ENCODE results near the gene ST6GAL1.

The ST6GAL1 gene

DNA sequence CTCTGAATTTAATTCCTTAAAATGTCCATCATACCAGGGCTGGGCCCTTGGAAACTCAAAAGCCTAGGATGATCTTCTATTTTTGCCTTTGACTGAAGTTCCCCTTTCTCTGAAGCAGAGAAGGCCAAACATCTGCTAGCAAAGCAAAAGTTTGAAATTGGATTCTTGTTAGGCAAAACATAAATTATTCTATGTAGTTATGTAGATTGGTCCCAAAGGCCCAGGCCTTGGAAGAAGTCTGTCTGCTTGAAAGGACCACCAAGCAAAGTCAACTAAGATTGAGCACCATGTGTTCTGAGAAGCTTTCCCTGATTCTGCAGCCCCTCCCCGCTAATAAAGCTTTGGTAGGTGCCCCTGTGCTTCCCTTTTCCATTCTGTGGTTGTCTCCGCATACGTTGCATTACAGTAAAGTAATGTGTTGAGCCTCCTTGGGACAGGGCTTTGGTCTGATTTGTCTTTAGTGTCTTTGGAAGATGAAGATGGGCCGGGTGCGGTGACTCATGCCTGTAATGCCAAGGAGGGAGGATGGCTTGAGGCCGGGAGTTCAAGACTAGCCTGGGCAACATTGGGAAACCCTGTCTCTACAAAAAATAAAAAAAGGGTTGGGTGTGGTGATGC is 152.5 kb downstream of the ST6GAL1 start:
- DNase-seq (ENCODE audit: low read depth), result no peak
- H3K4me3 ChIP-seq (ENCODE audit: low read depth, low read length), result no peak overlapping the region
- TF ChIP-seq, protein P1, sequence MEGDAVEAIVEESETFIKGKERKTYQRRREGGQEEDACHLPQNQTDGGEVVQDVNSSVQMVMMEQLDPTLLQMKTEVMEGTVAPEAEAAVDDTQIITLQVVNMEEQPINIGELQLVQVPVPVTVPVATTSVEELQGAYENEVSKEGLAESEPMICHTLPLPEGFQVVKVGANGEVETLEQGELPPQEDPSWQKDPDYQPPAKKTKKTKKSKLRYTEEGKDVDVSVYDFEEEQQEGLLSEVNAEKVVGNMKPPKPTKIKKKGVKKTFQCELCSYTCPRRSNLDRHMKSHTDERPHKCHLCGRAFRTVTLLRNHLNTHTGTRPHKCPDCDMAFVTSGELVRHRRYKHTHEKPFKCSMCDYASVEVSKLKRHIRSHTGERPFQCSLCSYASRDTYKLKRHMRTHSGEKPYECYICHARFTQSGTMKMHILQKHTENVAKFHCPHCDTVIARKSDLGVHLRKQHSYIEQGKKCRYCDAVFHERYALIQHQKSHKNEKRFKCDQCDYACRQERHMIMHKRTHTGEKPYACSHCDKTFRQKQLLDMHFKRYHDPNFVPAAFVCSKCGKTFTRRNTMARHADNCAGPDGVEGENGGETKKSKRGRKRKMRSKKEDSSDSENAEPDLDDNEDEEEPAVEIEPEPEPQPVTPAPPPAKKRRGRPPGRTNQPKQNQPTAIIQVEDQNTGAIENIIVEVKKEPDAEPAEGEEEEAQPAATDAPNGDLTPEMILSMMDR (IDR thresholded peaks at IDR 0.05; ENCODE audit: low read depth, low read length, missing control alignments), result no peak

DNA sequence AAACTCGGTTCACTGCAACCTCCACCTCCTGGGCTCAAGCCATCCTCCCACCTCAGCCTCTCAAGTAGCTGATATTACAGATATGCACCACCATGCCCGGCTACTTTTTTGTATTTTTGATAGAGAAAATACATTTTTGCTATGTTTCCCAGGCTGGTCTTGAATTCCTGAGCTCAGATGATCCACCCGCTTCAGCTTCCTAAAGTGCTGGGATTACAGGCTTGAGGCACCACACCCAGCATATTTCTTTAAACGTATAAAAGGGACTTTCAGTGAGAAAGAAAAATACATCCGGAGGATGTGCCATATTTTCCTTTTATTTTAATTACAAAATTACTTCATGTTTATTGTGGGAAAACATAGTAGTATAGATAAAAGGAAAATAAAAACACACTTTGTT is 153.8 kb downstream of the ST6GAL1 start:
- no peak for DNase-seq (ENCODE audit: low read depth)
- TF ChIP-seq, protein P1 (IDR thresholded peaks at IDR 0.05; ENCODE audit: low read depth, low read length, missing control alignments), result no peak
- H3K4me3 ChIP-seq (ENCODE audit: low read depth, low read length), result no peak overlapping the region

DNA sequence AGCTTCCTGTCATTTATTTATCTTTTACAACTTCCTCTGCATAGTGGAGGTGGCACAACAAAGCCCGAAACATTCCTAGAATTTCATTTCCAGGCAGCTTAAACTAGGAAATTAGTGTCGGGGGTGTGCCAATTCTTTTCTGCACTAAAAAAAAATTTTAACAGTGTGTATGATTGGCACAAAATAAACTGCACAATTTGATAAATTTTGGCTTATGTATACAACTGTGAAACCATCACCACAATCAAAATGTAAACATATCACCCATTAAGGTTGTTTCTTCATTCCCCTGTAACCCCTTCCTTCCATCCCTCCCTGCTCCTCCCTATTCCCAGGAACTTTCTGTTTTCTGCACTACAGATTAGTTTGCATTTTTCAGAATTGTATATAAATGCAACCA is 154.3 kb downstream of the ST6GAL1 start:
- no peak overlapping the region for H3K4me3 ChIP-seq (ENCODE audit: low read depth, low read length)
- no peak for DNase-seq (ENCODE audit: low read depth)
- TF ChIP-seq, protein P1 (IDR thresholded peaks at IDR 0.05; ENCODE audit: low read depth, low read length, missing control alignments), result no peak

DNA sequence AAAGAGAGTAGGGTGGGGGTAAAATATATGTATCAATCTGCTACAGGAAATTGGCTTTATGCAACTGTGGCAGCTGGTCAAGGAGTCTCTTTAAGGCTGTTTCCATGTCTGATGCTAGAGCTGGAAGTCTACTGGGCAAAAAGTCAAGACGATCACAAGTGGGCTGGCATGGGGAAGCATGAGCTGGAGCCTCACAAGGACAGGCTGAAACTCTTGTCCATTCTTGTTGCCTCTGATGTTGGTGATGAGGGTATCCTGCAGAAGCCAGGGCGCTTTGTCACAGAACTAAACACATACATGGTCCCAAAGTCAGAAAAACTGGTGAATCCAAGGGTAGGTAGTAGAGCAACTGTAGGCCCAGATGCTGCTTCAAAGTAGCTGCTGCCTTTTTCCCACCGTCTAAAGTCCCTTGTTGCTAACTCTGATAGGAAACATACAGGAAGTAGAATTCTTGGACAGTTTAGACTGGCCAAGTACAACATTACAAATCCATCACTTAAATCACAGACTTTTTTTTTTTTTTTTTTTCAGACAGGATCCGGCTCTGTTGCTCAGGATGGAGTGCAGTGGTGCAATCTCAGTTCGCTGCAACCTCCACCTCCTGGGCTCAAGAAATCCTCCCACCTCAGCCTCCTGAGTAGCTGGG is 154.8 kb downstream of the ST6GAL1 start:
- TF ChIP-seq, protein P1 (IDR thresholded peaks at IDR 0.05; ENCODE audit: low read depth, low read length, missing control alignments), result no peak
- H3K4me3 ChIP-seq (ENCODE audit: low read depth, low read length), result no peak overlapping the region
- no peak for DNase-seq (ENCODE audit: low read depth)

DNA sequence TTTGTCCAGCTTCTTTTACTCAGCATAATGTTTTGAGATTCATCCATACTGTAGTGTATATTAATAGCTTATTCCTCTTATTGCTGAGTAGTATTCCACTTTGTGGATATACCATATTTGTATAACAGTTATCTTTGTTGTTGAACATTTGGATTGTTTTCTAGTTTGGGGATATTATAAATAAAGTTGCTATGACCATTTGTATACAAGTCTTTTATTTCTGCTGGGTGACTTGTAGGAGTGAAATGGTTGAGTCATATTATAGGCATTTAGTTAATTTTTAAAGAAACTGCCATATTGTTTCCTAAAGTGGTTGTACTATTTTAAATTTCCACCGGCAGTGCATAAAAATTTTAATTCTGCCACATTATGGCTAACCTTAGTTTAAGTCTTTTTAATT is 155.6 kb downstream of the ST6GAL1 start:
- no peak overlapping the region for H3K4me3 ChIP-seq (ENCODE audit: low read depth, low read length)
- TF ChIP-seq, protein P1 (IDR thresholded peaks at IDR 0.05; ENCODE audit: low read depth, low read length, missing control alignments), result no peak
- no peak for DNase-seq (ENCODE audit: low read depth)

DNA sequence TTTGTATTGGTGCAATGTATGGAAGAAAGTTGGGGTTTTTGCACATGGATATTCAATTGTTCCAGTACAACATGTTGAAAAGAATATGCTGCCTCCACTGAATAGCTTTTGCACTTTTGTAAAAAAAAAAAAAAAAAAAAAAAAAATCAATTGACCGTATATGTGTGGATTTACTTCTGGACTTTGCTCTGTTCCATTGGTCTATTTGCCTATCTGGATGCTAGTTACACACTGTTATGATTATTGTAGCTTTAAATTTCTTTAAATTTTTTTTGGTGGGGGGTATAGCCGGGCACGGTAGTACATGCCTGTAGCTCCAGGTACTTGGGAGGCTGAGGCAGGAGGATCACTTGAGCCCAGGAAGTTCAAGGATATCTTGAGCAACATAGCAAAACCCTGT is 156.5 kb downstream of the ST6GAL1 start:
- H3K4me3 ChIP-seq (ENCODE audit: low read depth, low read length), result no peak overlapping the region
- DNase-seq (ENCODE audit: low read depth), result no peak
- TF ChIP-seq, protein P1 (IDR thresholded peaks at IDR 0.05; ENCODE audit: low read depth, low read length, missing control alignments), result no peak

DNA sequence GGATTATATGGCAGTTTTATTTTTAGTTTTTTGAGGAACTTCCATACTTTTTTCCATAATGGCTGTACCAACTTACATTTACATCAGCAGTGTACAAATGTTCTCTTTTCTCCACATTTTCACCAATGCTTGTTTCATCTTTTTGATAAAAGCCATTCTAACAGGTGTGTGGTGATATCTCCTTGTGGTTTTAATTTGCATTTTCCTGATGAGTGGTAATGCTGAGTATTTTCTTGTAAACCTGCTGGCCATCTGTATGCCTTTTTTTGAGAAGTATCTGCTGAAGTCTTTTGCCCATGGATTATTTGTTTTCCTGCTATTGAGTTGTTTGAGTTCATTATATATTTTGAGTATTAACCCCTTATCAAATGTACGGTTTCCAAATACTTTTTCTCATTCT is 158.4 kb downstream of the ST6GAL1 start:
- H3K4me3 ChIP-seq (ENCODE audit: low read depth, low read length), result no peak overlapping the region
- no peak for DNase-seq (ENCODE audit: low read depth)
- TF ChIP-seq, protein P1 (IDR thresholded peaks at IDR 0.05; ENCODE audit: low read depth, low read length, missing control alignments), result no peak
